GM18867 (cell line): ENCODE measurements around the gene TBL1X.

Experiments used
- ATAC-seq: cut with Tn5 transposase; IDR thresholded peaks from one replicate; pipeline ENCODE4 v1.9.1; 2021; ENCODE audit warnings: mild to moderate bottlenecking, moderate library complexity; ENCODE audit not compliant: unreplicated experiment

Gene TBL1X

DNA sequence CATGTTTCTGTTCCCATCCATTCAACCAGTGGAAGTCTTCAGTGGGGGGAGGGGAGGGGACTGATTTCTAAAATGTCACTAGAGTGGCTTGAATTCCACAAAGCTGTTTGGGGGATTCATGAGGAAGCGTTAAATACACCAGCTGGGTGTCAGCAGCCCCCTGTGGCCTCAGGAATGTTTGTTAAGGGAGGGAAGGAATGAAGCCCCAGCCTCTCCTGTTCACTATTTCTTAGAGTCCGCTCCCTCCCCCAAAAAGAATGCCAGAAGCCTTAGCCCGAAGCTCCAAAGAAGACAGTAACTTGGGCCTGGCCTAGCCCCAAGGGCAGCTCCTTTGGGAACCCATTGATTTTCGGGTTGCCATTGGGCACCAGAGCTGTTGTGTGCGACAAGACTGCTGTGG is 324.7 kb downstream of the TBL1X start:
- no peak for ATAC-seq
